GM23338 (cell line): ENCODE data around the gene XRCC4. TPM values are rescaled to one million over a fixed set of nuclear protein-coding genes. Genes with fewer than 3 reads are reported as not detected.
A peak's percentile ranks its signal among the peaks of the same experiment; 100 is the strongest.

Experiments
- ATAC-seq: fragments of 200-7000 bp; cut with Tn5 transposase; 3 replicates; pipeline ENCODE4 v1.9.1; 2020
- DNase-seq: peaks from one replicate; pipeline ENCODE4 v3.0.0-alpha.2; 2015; ENCODE audit warnings: low spot score
- H2AFZ ChIP-seq: fragments of 200-600 bp; sonication (generic); 2 replicates; pipeline ENCODE4 v1.8.0; 2016; ENCODE audit warnings: antibody characterized with exemption, mild to moderate bottlenecking, moderate library complexity
- H3F3A ChIP-seq: fragments of 200-600 bp; sonication (generic); replicated peaks from 2 replicates; pipeline ENCODE4 v1.8.0; 2017; ENCODE audit warnings: antibody characterized with exemption, mixed run types, low read depth
- H3K27ac ChIP-seq: fragments of 200-600 bp; sonication (generic); 2 replicates; pipeline ENCODE4 v1.6.1; 2016; ENCODE audit warnings: low read depth
- H3K27me3 ChIP-seq: fragments of 200-600 bp; sonication (generic); 2 replicates; pipeline ENCODE4 v1.8.0; 2016; ENCODE audit warnings: mild to moderate bottlenecking, mixed run types, moderate library complexity; ENCODE audit not compliant: insufficient read depth
- H3K36me3 ChIP-seq: fragments of 200-600 bp; sonication (generic); 2 replicates; pipeline ENCODE4 v1.8.0; 2016; ENCODE audit warnings: mild to moderate bottlenecking; ENCODE audit not compliant: insufficient read depth
- H3K4me1 ChIP-seq: fragments of 200-600 bp; sonication (generic); 2 replicates; pipeline ENCODE4 v1.8.0; 2016; ENCODE audit warnings: mild to moderate bottlenecking, moderate library complexity; ENCODE audit not compliant: insufficient read depth
- H3K4me2 ChIP-seq: fragments of 200-600 bp; sonication (generic); 2 replicates; pipeline ENCODE4 v1.7.1; 2017; ENCODE audit warnings: mixed run types
- H3K4me3 ChIP-seq: fragments of 200-600 bp; sonication (generic); 2 replicates; pipeline ENCODE4 v1.6.1; 2016; ENCODE audit warnings: mixed run types
- H3K79me2 ChIP-seq: fragments of 200-600 bp; sonication (generic); replicated peaks from 2 replicates; pipeline ENCODE4 v1.8.0; 2017; ENCODE audit warnings: mild to moderate bottlenecking; ENCODE audit not compliant: insufficient read depth
- H3K9me2 ChIP-seq: fragments of 200-600 bp; sonication (generic); 2 replicates; pipeline ENCODE4 v1.8.0; 2017; ENCODE audit not compliant: insufficient read depth
- H4K20me1 ChIP-seq: fragments of 200-600 bp; sonication (generic); replicated peaks from 2 replicates; pipeline ENCODE4 v1.8.0; 2017; ENCODE audit warnings: mild to moderate bottlenecking; ENCODE audit not compliant: insufficient read depth
- H3K27ac Mint-ChIP-seq: 2 replicates; pipeline ENCODE4 v1.8.0; 2020; ENCODE audit warnings: inconsistent platforms, mild to moderate bottlenecking, moderate library complexity, mixed read lengths
- H3K27me3 Mint-ChIP-seq: 3 replicates; pipeline ENCODE4 v1.8.0; 2022; ENCODE audit warnings: low read depth, mild to moderate bottlenecking, moderate library complexity, mixed read lengths, inconsistent platforms; ENCODE audit not compliant: insufficient read depth, poor library complexity
- H3K36me3 Mint-ChIP-seq: 3 replicates; pipeline ENCODE4 v1.8.0; 2021; ENCODE audit warnings: low read depth, mild to moderate bottlenecking, inconsistent platforms, moderate library complexity, mixed read lengths
- H3K4me1 Mint-ChIP-seq: 3 replicates; pipeline ENCODE4 v1.8.0; 2020; ENCODE audit warnings: mild to moderate bottlenecking, inconsistent platforms, mixed read lengths
- H3K4me3 Mint-ChIP-seq: 3 replicates; pipeline ENCODE4 v1.8.0; 2021; ENCODE audit warnings: moderate library complexity, mild to moderate bottlenecking, inconsistent platforms, mixed read lengths
- H3K9me3 Mint-ChIP-seq: 3 replicates; pipeline ENCODE4 v1.8.0; 2020; ENCODE audit warnings: moderate library complexity, mild to moderate bottlenecking, inconsistent platforms, mixed read lengths
- EZH2 ChIP-seq: fragments of 200-600 bp; sonication (generic); IDR thresholded peaks from one replicate; pipeline ENCODE4 v1.8.0; 2017; ENCODE audit warnings: antibody characterized with exemption, mild to moderate bottlenecking, low read depth; ENCODE audit not compliant: unreplicated experiment
- EZH2phosphoT487 ChIP-seq: fragments of 200-600 bp; sonication (generic); IDR thresholded peaks from one replicate; pipeline ENCODE4 v1.8.1; 2018; ENCODE audit warnings: antibody characterized with exemption; ENCODE audit not compliant: unreplicated experiment
- JUNB ChIP-seq: IDR thresholded peaks from one replicate; pipeline ENCODE4 v1.6.1; 2016; ENCODE audit warnings: antibody characterized with exemption; ENCODE audit not compliant: unreplicated experiment
- NANOG ChIP-seq: IDR thresholded peaks from 2 replicates; pipeline ENCODE4 v1.6.1; 2016; ENCODE audit warnings: antibody characterized with exemption, borderline replicate concordance
- POLR2AphosphoS5 ChIP-seq: IDR thresholded peaks from 2 replicates; pipeline ENCODE4 v1.6.1; 2016; ENCODE audit warnings: antibody characterized with exemption, low read depth
- STAT1 ChIP-seq: IDR thresholded peaks from one replicate; pipeline ENCODE4 v1.6.1; 2016; ENCODE audit warnings: antibody characterized with exemption; ENCODE audit not compliant: unreplicated experiment
- ZNF114 ChIP-seq: fragments of 250-450 bp; sonication (Bioruptor Pico); IDR thresholded peaks from 2 replicates; pipeline ENCODE4 v1.5.0; 2020; ENCODE audit warnings: mild to moderate bottlenecking, moderate library complexity
- polyA plus RNA-seq: library from polyadenylated mRNA; unstranded; fragments of >200 nt; fragmentation: Nextera tagmentation; extraction: Ambion mirVana; gene quantifications from 2 replicates; pipeline ENCODE4 v1.2.1, GENCODE V29; 2016
- total RNA-seq: library from RNA; depleted of rRNA; stranded (reverse); fragments of >200 nt; shearing (Covaris generic); gene quantifications from 2 replicates; pipeline ENCODE4 v1.2.3, GENCODE V29; 2014
- TF ChIP-seq, protein P1 (sequence below): IDR thresholded peaks from 2 replicates; pipeline ENCODE4 v1.6.1; 2016; ENCODE audit warnings: antibody characterized with exemption
- TF ChIP-seq, protein P2 (sequence below): IDR thresholded peaks from one replicate; pipeline ENCODE4 v1.6.1; 2018; ENCODE audit warnings: antibody characterized with exemption; ENCODE audit not compliant: unreplicated experiment
- TF ChIP-seq, protein P3 (sequence below): fragments of 250-450 bp; sonication (Bioruptor Pico); IDR thresholded peaks from 2 replicates; pipeline ENCODE4 v1.5.0; 2020; ENCODE audit warnings: mild to moderate bottlenecking, moderate library complexity

The XRCC4 gene
- total and polyA plus RNA-seq, 2 experiments from 2014 or later = 11.5 to 22.4 TPM

DNA sequence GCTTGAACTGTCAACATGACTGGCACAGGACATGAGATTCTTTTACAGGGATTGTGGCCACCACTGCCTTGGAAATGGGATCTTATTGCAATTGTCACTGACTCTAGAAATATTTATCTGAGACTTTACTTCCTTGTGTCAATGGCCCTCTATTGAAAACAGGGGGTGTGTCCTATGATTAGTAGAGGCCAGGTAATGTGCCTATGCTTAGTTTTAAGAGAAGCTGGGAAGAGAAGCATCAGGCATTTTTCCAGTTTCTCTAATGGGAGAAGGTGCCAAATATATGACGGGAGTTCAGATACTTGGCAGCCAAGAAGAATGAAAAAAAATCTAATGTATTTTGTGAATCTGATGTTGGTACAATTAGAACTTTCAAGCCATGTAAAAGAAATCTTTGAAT, 320.3 kb downstream of the XRCC4 start (continued):
- TF ChIP-seq, protein P1, sequence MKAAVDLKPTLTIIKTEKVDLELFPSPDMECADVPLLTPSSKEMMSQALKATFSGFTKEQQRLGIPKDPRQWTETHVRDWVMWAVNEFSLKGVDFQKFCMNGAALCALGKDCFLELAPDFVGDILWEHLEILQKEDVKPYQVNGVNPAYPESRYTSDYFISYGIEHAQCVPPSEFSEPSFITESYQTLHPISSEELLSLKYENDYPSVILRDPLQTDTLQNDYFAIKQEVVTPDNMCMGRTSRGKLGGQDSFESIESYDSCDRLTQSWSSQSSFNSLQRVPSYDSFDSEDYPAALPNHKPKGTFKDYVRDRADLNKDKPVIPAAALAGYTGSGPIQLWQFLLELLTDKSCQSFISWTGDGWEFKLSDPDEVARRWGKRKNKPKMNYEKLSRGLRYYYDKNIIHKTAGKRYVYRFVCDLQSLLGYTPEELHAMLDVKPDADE = no peak
- no peak for TF ChIP-seq EZH2
- TF ChIP-seq JUNB = no peak
- TF ChIP-seq NANOG = no peak
- TF ChIP-seq STAT1 = no peak
- no peak for TF ChIP-seq EZH2phosphoT487
- TF ChIP-seq, protein P2, sequence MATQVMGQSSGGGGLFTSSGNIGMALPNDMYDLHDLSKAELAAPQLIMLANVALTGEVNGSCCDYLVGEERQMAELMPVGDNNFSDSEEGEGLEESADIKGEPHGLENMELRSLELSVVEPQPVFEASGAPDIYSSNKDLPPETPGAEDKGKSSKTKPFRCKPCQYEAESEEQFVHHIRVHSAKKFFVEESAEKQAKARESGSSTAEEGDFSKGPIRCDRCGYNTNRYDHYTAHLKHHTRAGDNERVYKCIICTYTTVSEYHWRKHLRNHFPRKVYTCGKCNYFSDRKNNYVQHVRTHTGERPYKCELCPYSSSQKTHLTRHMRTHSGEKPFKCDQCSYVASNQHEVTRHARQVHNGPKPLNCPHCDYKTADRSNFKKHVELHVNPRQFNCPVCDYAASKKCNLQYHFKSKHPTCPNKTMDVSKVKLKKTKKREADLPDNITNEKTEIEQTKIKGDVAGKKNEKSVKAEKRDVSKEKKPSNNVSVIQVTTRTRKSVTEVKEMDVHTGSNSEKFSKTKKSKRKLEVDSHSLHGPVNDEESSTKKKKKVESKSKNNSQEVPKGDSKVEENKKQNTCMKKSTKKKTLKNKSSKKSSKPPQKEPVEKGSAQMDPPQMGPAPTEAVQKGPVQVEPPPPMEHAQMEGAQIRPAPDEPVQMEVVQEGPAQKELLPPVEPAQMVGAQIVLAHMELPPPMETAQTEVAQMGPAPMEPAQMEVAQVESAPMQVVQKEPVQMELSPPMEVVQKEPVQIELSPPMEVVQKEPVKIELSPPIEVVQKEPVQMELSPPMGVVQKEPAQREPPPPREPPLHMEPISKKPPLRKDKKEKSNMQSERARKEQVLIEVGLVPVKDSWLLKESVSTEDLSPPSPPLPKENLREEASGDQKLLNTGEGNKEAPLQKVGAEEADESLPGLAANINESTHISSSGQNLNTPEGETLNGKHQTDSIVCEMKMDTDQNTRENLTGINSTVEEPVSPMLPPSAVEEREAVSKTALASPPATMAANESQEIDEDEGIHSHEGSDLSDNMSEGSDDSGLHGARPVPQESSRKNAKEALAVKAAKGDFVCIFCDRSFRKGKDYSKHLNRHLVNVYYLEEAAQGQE = no peak

DNA sequence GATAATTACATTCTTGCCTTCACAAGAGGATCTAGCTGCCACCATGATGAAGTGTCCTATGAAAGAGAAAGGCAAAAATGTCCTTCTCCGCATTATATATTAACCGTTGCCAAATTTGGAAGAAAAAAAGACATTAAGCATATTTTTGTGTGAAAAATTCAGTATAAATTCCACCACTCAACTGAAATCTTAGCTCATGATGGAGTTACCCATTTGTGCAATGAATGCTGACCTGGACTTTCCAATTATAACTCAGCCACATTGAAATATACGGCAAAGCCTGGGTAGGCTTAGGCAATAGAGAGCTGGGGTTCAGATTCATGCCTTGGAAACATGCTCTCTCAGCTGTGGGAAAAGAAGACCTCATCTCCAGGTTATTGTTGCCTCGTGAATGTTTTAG, 322.9 kb downstream of the XRCC4 start:
- no peak for ATAC-seq
- H3K27me3 Mint-ChIP-seq = peaks cover 2% of the 10 kb centered on the region

More for the DNA sequence above, 322.9 kb downstream of the XRCC4 start:
- H3K27me3 ChIP-seq = no peaks in the 10 kb centered on the region
- no peak overlapping the region for H3K4me3 Mint-ChIP-seq
- no peaks in the 10 kb centered on the region for H4K20me1 ChIP-seq
- no peak overlapping the region for H3K4me3 ChIP-seq
- H3K27ac ChIP-seq = no peak overlapping the region
- H2AFZ ChIP-seq = peak overlapping the region; percentile 33
- H3K4me2 ChIP-seq = 0 out of 2 replicates have a peak overlapping the region, but pooled peaks have one; percentile 19
- no peaks in the 10 kb centered on the region for H3K36me3 Mint-ChIP-seq
- no peak for DNase-seq
- H3K4me1 Mint-ChIP-seq = peaks cover 17% of the 10 kb centered on the region
- peaks cover 21% of the 10 kb centered on the region for H3K4me1 ChIP-seq
- H3K79me2 ChIP-seq = no peaks in the 10 kb centered on the region
- no peaks in the 10 kb centered on the region for H3K9me3 Mint-ChIP-seq
- no peak for TF ChIP-seq NANOG
- no peak for TF ChIP-seq ZNF114 (CRISPR knock-in tag)
- no peak for TF ChIP-seq JUNB
- no peak for TF ChIP-seq POLR2AphosphoS5
- TF ChIP-seq, protein P3, sequence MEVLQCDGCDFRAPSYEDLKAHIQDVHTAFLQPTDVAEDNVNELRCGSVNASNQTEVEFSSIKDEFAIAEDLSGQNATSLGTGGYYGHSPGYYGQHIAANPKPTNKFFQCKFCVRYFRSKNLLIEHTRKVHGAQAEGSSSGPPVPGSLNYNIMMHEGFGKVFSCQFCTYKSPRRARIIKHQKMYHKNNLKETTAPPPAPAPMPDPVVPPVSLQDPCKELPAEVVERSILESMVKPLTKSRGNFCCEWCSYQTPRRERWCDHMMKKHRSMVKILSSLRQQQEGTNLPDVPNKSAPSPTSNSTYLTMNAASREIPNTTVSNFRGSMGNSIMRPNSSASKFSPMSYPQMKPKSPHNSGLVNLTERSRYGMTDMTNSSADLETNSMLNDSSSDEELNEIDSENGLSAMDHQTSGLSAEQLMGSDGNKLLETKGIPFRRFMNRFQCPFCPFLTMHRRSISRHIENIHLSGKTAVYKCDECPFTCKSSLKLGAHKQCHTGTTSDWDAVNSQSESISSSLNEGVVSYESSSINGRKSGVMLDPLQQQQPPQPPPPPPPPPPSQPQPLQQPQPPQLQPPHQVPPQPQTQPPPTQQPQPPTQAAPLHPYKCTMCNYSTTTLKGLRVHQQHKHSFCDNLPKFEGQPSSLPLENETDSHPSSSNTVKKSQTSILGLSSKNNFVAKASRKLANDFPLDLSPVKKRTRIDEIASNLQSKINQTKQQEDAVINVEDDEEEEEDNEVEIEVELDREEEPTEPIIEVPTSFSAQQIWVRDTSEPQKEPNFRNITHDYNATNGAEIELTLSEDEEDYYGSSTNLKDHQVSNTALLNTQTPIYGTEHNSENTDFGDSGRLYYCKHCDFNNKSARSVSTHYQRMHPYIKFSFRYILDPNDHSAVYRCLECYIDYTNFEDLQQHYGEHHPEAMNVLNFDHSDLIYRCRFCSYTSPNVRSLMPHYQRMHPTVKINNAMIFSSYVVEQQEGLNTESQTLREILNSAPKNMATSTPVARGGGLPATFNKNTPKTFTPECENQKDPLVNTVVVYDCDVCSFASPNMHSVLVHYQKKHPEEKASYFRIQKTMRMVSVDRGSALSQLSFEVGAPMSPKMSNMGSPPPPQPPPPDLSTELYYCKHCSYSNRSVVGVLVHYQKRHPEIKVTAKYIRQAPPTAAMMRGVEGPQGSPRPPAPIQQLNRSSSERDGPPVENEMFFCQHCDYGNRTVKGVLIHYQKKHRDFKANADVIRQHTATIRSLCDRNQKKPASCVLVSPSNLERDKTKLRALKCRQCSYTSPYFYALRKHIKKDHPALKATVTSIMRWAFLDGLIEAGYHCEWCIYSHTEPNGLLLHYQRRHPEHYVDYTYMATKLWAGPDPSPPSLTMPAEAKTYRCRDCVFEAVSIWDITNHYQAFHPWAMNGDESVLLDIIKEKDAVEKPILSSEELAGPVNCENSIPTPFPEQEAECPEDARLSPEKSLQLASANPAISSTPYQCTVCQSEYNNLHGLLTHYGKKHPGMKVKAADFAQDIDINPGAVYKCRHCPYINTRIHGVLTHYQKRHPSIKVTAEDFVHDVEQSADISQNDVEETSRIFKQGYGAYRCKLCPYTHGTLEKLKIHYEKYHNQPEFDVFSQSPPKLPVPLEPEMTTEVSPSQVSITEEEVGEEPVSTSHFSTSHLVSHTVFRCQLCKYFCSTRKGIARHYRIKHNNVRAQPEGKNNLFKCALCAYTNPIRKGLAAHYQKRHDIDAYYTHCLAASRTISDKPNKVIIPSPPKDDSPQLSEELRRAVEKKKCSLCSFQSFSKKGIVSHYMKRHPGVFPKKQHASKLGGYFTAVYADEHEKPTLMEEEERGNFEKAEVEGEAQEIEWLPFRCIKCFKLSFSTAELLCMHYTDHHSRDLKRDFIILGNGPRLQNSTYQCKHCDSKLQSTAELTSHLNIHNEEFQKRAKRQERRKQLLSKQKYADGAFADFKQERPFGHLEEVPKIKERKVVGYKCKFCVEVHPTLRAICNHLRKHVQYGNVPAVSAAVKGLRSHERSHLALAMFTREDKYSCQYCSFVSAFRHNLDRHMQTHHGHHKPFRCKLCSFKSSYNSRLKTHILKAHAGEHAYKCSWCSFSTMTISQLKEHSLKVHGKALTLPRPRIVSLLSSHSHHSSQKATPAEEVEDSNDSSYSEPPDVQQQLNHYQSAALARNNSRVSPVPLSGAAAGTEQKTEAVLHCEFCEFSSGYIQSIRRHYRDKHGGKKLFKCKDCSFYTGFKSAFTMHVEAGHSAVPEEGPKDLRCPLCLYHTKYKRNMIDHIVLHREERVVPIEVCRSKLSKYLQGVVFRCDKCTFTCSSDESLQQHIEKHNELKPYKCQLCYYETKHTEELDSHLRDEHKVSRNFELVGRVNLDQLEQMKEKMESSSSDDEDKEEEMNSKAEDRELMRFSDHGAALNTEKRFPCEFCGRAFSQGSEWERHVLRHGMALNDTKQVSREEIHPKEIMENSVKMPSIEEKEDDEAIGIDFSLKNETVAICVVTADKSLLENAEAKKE (CRISPR knock-in tag) = no peak
- TF ChIP-seq STAT1 = no peak
- TF ChIP-seq, protein P2 = no peak
- no peaks in the 10 kb centered on the region for H3K36me3 ChIP-seq
- no peaks in the 10 kb centered on the region for H3K9me2 ChIP-seq
- no peak overlapping the region for H3K27ac Mint-ChIP-seq
- H3F3A ChIP-seq = no peaks in the 10 kb centered on the region
